ENCODE results near the gene MCTP1.

The MCTP1 gene

GRCh38 chr5:94698197-94698596 is 586.7 kb downstream of the MCTP1 start:
- DNase-seq (ENCODE audit: low read depth), result no peak

GRCh38 chr5:94694671-94695070 is 590.2 kb downstream of the MCTP1 start:
- DNase-seq (ENCODE audit: low read depth), result no peak

GRCh38 chr5:94693845-94694370 is 591.0 kb downstream of the MCTP1 start:
- DNase-seq (ENCODE audit: low read depth), result no peak

- no peak for DNase-seq (ENCODE audit: low read depth)
These were observed 591.7 kb downstream of the MCTP1 start for GRCh38 chr5:94693043-94693822.

- DNase-seq (ENCODE audit: low read depth), result no peak
These were observed 592.3 kb downstream of the MCTP1 start for GRCh38 chr5:94692581-94692980.

- no peak for DNase-seq (ENCODE audit: low read depth)
These were observed 592.9 kb downstream of the MCTP1 start for GRCh38 chr5:94691949-94692348.

- no peak for DNase-seq (ENCODE audit: low read depth)
These were observed 593.6 kb downstream of the MCTP1 start for GRCh38 chr5:94691291-94691690.

- no peak for DNase-seq (ENCODE audit: low read depth)
These were observed 594.1 kb downstream of the MCTP1 start for GRCh38 chr5:94690778-94691177.

- no peak for DNase-seq (ENCODE audit: low read depth)
These were observed 595.0 kb downstream of the MCTP1 start for GRCh38 chr5:94689908-94690307.

- DNase-seq (ENCODE audit: low read depth), result no peak
These were observed 601.9 kb downstream of the MCTP1 start for GRCh38 chr5:94682814-94683520.

GRCh38 chr5:94675965-94676618 is 608.8 kb downstream of the MCTP1 start:
- DNase-seq (ENCODE audit: low read depth), result no peak

- no peak for DNase-seq (ENCODE audit: low read depth)
These were observed 610.2 kb downstream of the MCTP1 start for GRCh38 chr5:94674490-94675382.

- DNase-seq (ENCODE audit: low read depth), result no peak
These were observed 612.1 kb downstream of the MCTP1 start for GRCh38 chr5:94672746-94673145.

GRCh38 chr5:94670726-94671125 is 614.2 kb downstream of the MCTP1 start:
- DNase-seq (ENCODE audit: low read depth), result no peak

- DNase-seq (ENCODE audit: low read depth), result no peak
These were observed 617.0 kb downstream of the MCTP1 start for GRCh38 chr5:94667937-94668336.

- no peak for DNase-seq (ENCODE audit: low read depth)
These were observed 623.8 kb downstream of the MCTP1 start for GRCh38 chr5:94661086-94661485.

- DNase-seq (ENCODE audit: low read depth), result no peak
These were observed 624.4 kb downstream of the MCTP1 start for GRCh38 chr5:94660506-94660905.

- no peak for DNase-seq (ENCODE audit: low read depth)
These were observed 626.6 kb downstream of the MCTP1 start for GRCh38 chr5:94658272-94658671.
